Stimulated activated CD4-positive, alpha-beta T cell treated with anti-CD3 and anti-CD28 coated beads, Interleukin-4, amount 100 ng/mL, for 1 hour (primary cell): ENCODE measurements around the gene DHRS4.
A peak's percentile ranks its signal among the peaks of the same experiment; 100 is the strongest.

ENCODE experiments used
- DNase-seq: peaks from one replicate; pipeline ENCODE4 v3.0.0-alpha.2; 2020

DHRS4 gene

GRCh38 chr14:23953464-23954278, at the start of gene DHRS4:
TSS of gene DHRS4 (plus strand) at chr14:23953770. CDS start at chr14:23953789, 19 bp downstream.
- peak; percentile 77 for DNase-seq

GRCh38 chr14:23910101-23910875, 43.3 kb upstream of the DHRS4 start:
- DNase-seq, result no peak

- no peak for DNase-seq
These were observed 42.7 kb upstream of the DHRS4 start for GRCh38 chr14:23910876-23911210.

GRCh38 chr14:23915559-23915958, 38.0 kb upstream of the DHRS4 start:
- no peak for DNase-seq

- no peak for DNase-seq
These were observed 37.6 kb upstream of the DHRS4 start for GRCh38 chr14:23916004-23916403.

GRCh38 chr14:23916446-23916845, 37.1 kb upstream of the DHRS4 start:
- DNase-seq, result no peak

GRCh38 chr14:23922545-23922944, 31.0 kb upstream of the DHRS4 start:
- DNase-seq, result no peak

- no peak for DNase-seq
These were observed 28.0 kb upstream of the DHRS4 start for GRCh38 chr14:23925523-23926075.

- DNase-seq, result no peak
These were observed 27.0 kb upstream of the DHRS4 start for GRCh38 chr14:23926543-23926942.

GRCh38 chr14:23929136-23929535, 24.4 kb upstream of the DHRS4 start:
- no peak for DNase-seq

- peak; percentile 81 for DNase-seq
These were observed 23.7 kb upstream of the DHRS4 start for GRCh38 chr14:23929822-23930294.

GRCh38 chr14:23930742-23931141, 22.8 kb upstream of the DHRS4 start:
- DNase-seq, result no peak

GRCh38 chr14:23931721-23932289, 21.8 kb upstream of the DHRS4 start:
- no peak for DNase-seq

- no peak for DNase-seq
These were observed 20.9 kb upstream of the DHRS4 start for GRCh38 chr14:23932639-23933038.

- no peak for DNase-seq
These were observed 20.3 kb upstream of the DHRS4 start for GRCh38 chr14:23933108-23933741.

GRCh38 chr14:23933742-23934128, 19.8 kb upstream of the DHRS4 start:
- DNase-seq, result no peak

- DNase-seq, result no peak
These were observed 18.4 kb upstream of the DHRS4 start for GRCh38 chr14:23935158-23935557.

- no peak for DNase-seq
These were observed 17.3 kb upstream of the DHRS4 start for GRCh38 chr14:23936084-23936829.

GRCh38 chr14:23937203-23937602, 16.4 kb upstream of the DHRS4 start:
- no peak for DNase-seq

GRCh38 chr14:23938823-23939222, 14.7 kb upstream of the DHRS4 start:
- no peak for DNase-seq

GRCh38 chr14:23939607-23940326, 13.8 kb upstream of the DHRS4 start:
- DNase-seq, result no peak

- DNase-seq, result no peak
These were observed 12.3 kb upstream of the DHRS4 start for GRCh38 chr14:23941230-23941629.
